Thoracic aorta (tissue), 2 donors: ENCODE data around the gene NR3C2. TPM values are rescaled to one million over a fixed set of nuclear protein-coding genes. Genes with fewer than 3 reads are reported as not detected.

Experiments used
- ATAC-seq: fragments of 150-250 bp; one replicate; pipeline ENCODE4 v1.8.0; 2017; ENCODE audit warnings: low read depth; ENCODE audit not compliant: insufficient number of reproducible peaks, low FRiP score
- DNase-seq: peaks from one replicate; pipeline ENCODE4 v3.0.0-alpha.2; 2020; ENCODE audit warnings: low spot score
- H3K27ac ChIP-seq, 2 donors: fragments of 200-600 bp; sonication (generic); 1 replicate in 1 of 2; 2 replicates in 1 of 2; pipeline ENCODE4 v1.5.1; 2016; ENCODE audit warnings: mild to moderate bottlenecking in 2 of 2, moderate library complexity in 2 of 2
- H3K27me3 ChIP-seq: fragments of 200-600 bp; sonication (generic); replicated peaks from 2 replicates; pipeline ENCODE4 v1.6.0; 2016; ENCODE audit warnings: mild to moderate bottlenecking; ENCODE audit not compliant: insufficient read depth
- H3K36me3 ChIP-seq: fragments of 200-600 bp; sonication (generic); one replicate; pipeline ENCODE4 v1.5.1; 2016
- H3K4me1 ChIP-seq, 2 donors: fragments of 200-600 bp; sonication (generic); 1 replicate in 1 of 2; 2 replicates in 1 of 2; pipeline versions ENCODE4 v1.5.1 to v1.6.0; 2016; ENCODE audit warnings: low read depth in 2 of 2, mild to moderate bottlenecking in 1 of 2; ENCODE audit not compliant: control insufficient read depth in 1 of 2
- H3K4me3 ChIP-seq: fragments of 200-600 bp; sonication (generic); 2 replicates; pipeline ENCODE4 v1.5.1; 2016; ENCODE audit warnings: mild to moderate bottlenecking
- H3K9me3 ChIP-seq: fragments of 200-600 bp; sonication (generic); 2 replicates; pipeline ENCODE4 v1.5.1; 2016
- CTCF ChIP-seq: fragments of 200-600 bp; sonication (generic); IDR thresholded peaks from one replicate; pipeline ENCODE4 v1.5.1; 2019; ENCODE audit warnings: antibody characterized with exemption
- total RNA-seq, 2 donors: library from RNA; depleted of rRNA; stranded (reverse); fragments of >200 nt; gene quantifications; one replicate each; pipeline versions ENCODE4 v1.1.0 to v1.2.3, GENCODE V29; 2016

Gene NR3C2
- total RNA-seq, 2 donors from 2014 or later: 11.2 to 18.1 TPM

DNA sequence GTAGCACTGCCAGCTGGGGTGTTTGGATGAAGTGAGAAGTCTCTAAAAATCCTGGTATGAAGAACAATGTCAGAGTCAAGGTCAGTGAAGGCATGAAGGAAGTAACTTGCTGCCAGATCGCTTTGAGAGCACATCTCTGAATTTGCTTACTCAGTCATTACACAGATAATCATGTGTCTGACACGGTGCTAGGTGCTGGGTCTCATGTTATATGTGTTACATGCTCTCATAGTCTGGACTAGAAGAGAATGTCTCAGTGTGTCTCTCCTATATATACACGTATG, 372.4 kb downstream of the NR3C2 start:
- no peaks in the 10 kb centered on the region for H3K9me3 ChIP-seq
- no peaks in the 10 kb centered on the region for H3K4me1 ChIP-seq
- no peak overlapping the region for H3K4me3 ChIP-seq
- DNase-seq (no peak), ATAC-seq (no peak)
- H3K27ac ChIP-seq: no peak overlapping the region
- no peak for TF ChIP-seq CTCF
- peaks cover 58% of the 10 kb centered on the region for H3K36me3 ChIP-seq
- H3K27me3 ChIP-seq: no peaks in the 10 kb centered on the region

DNA sequence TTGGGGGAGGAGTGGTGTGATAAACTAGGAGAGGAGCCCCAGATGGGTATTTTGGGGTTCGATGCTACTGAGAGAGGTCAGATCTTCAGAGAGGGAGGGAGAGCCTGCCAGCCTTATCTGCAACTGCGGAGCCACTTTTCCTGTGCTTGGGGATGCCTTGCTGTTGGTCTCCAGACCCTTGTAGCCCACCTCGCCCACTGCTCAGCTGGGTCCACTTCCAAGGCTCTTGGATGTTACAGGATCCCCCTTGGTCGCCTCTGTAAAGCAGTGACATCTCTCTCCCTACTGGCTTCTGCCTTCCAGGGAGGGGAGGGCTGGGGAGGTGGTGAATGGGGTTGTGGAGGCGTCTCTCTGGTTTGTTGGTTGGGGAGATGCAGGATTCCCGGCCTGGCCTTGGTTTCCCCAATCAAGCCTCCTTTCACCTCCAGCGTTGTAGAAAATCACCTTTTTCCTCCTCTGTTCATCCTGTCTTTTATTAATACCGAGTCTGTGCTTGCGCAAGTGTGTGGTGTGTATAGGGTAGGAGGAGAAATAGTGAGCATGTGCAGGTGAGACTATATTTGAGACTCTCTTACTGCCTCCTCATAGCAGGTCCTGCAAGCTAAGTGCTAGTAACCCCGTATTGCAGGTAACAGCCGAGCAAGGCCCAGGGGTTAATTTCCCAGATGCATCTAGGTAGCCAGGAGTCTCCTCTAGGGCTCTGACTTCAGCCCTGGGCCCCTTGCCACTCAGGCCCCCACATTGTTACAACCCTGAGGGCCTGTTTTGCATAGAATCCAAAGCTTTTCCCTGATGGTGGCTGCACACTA, 372.9 kb downstream of the NR3C2 start:
- ATAC-seq (no peak), DNase-seq (no peak)
- Histone ChIP-seq H3K4me3 (no peak overlapping the region), H3K9me3 (no peaks in the 10 kb centered on the region), H3K36me3 (peaks cover 58% of the 10 kb centered on the region), H3K27me3 (no peaks in the 10 kb centered on the region), H3K4me1 (no peaks in the 10 kb centered on the region), H3K27ac (no peak overlapping the region)
- no peak for TF ChIP-seq CTCF

DNA sequence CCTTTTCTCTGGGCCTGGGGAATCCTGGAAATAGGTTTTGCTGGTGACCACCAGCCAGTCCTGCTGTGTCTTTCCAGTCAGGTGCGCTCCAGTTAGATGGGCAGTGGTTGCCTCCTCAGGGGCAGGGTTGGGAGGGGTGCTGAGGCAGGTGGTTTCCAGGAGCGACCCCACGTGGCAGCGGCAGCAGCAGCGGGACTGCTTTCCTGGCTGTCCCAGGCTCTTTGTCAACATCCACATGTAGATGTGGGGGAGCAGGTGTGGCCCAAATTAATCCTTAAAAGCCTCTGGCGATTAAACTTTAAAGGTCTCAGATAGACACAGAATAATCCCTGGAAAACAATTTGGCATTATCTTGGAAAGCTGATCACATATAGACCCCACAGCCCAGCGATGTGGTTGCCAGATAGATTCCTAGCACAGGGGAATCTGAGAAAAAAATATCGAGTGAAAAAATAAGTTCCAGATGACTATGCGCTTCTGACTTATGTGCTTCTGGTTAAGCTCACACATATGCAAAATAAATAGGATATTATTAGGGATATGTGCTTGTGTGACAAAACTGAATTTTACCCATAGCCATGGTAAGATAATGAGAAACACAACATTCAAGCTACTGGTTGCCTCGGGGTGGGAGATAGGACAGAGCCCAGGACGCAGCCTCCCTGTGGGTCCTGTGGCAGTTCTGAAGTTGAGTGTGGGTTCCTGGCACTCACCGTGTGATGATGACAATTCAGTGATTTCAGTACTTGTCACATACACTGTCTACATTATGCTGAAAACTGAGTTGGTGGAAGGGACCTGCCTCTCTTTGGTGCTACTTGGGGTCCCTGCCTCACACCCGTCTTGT, 373.9 kb downstream of the NR3C2 start:
- peaks cover 56% of the 10 kb centered on the region for H3K36me3 ChIP-seq
- ATAC-seq (no peak), DNase-seq (no peak)
- H3K4me1 ChIP-seq: no peaks in the 10 kb centered on the region
- no peak for TF ChIP-seq CTCF
- H3K9me3 ChIP-seq: no peaks in the 10 kb centered on the region
- H3K27me3 ChIP-seq: no peaks in the 10 kb centered on the region
- no peak overlapping the region for H3K27ac ChIP-seq
- H3K4me3 ChIP-seq: no peak overlapping the region

DNA sequence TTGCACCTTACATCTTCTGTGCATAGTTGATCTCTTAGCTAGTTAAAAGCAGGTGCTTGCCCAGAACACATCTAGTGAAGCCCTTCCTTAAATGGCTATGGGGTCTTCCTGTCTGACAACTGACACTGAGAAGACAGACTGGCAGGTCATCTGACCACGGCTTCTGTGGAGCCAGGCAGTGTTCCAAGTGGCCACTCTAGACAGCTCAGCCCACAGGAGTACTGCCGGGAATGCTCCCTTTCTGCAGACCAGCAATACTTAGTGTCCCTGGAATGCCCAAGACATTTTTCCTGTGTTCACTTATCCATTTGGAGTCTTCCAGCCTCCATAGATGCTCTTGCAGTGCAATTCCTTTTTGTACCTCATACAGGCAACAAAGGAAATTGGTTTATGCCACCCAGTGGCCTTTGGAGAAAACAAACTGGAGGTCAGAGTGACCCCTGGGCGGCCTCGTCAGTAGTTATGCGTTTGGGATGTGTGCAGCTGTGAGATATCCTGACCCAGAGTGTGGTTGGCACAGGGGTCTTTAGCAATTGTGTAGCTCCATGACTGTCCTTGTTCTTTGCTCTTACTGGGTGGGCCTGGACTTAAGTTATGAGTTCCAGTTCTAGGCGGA, 374.8 kb downstream of the NR3C2 start:
- no peak for TF ChIP-seq CTCF
- H3K27ac ChIP-seq: no peak overlapping the region
- no peaks in the 10 kb centered on the region for H3K9me3 ChIP-seq
- no peak for DNase-seq
- ATAC-seq: no peak
- H3K27me3 ChIP-seq: no peaks in the 10 kb centered on the region
- peaks cover 50% of the 10 kb centered on the region for H3K36me3 ChIP-seq
- no peak overlapping the region for H3K4me3 ChIP-seq
- H3K4me1 ChIP-seq: no peaks in the 10 kb centered on the region

DNA sequence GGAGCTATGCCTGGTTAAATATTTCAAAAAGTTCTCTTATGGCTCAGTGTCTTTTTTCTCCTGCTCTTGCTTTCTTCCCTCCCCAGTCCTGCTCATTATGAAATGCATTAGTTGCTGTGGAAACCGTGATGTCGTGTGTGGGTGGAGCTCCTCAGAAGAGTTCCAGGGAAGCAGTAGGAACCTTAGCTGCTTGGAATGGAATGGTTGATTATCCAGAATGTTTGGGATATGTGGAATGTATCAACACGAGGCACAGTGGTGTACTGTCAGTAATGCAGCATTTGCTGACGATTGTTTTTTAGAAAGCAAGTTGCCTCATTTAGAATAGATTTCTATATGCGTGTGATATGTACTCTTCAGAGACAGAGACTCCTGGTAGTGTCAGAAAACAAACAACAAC, 377.1 kb downstream of the NR3C2 start:
- no peak for TF ChIP-seq CTCF
- no peak overlapping the region for H3K27ac ChIP-seq
- no peaks in the 10 kb centered on the region for H3K27me3 ChIP-seq
- H3K9me3 ChIP-seq: no peaks in the 10 kb centered on the region
- no peaks in the 10 kb centered on the region for H3K4me1 ChIP-seq
- H3K4me3 ChIP-seq: no peak overlapping the region
- no peak for ATAC-seq
- no peak for DNase-seq
- peaks cover 41% of the 10 kb centered on the region for H3K36me3 ChIP-seq
